HepG2 (cell line): ENCODE results near the gene ZNF212. TPM values are rescaled to one million over a fixed set of nuclear protein-coding genes. Genes with fewer than 3 reads are reported as not detected.

Source experiments
- ATF6 ChIP-seq: sonication (generic); formaldehyde crosslinking; conservative IDR thresholded peaks from 2 replicates; pipeline ENCODE4 v1.4.0; 2020; ENCODE audit warnings: missing genetic modification reagents
- CCDC6 ChIP-seq: sonication (generic); formaldehyde crosslinking; IDR thresholded peaks from 2 replicates; pipeline ENCODE4 v1.8.1; 2022; ENCODE audit warnings: mild to moderate bottlenecking, missing genetic modification reagents, moderate library complexity
- CENPX ChIP-seq: sonication (generic); formaldehyde crosslinking; IDR thresholded peaks from 2 replicates; pipeline ENCODE4 v1.9.0; 2021; ENCODE audit warnings: mild to moderate bottlenecking, missing genetic modification reagents, moderate library complexity
- CREB1 ChIP-seq, 2 experiments: fragments of 450-650 bp in 1 of 2; IDR thresholded peaks; 2 replicates each; pipeline ENCODE4 v1.6.1; 2016 to 2017; ENCODE audit warnings: control low read depth in 1 of 2, mild to moderate bottlenecking in 1 of 2, missing compliant biosample characterization in 1 of 2, missing genetic modification characterization in 1 of 2
- DMTF1 ChIP-seq: sonication (generic); formaldehyde crosslinking; IDR thresholded peaks from 2 replicates; pipeline ENCODE4 v1.4.0; 2020; ENCODE audit warnings: mild to moderate bottlenecking, missing genetic modification reagents
- ETV6 ChIP-seq: sonication (generic); formaldehyde crosslinking; conservative IDR thresholded peaks from 2 replicates; pipeline ENCODE4 v1.4.0; 2020; ENCODE audit warnings: missing genetic modification reagents
- EZH2 ChIP-seq: conservative IDR thresholded peaks from 2 replicates; pipeline ENCODE4 v1.6.1; 2012; ENCODE audit warnings: mild to moderate bottlenecking, low read depth, low read length, moderate library complexity
- FIP1L1 ChIP-seq: fragments of 200-400 bp; formaldehyde crosslinking; IDR thresholded peaks from 2 replicates; pipeline ENCODE4 v1.6.1; 2018; ENCODE audit warnings: low read depth, mild to moderate bottlenecking, low read length, moderate library complexity, borderline replicate concordance; ENCODE audit not compliant: insufficient read depth
- FOXM1 ChIP-seq: sonication (generic); formaldehyde crosslinking; IDR thresholded peaks from 2 replicates; pipeline ENCODE4 v1.5.0; 2020; ENCODE audit warnings: missing genetic modification reagents
- HOXA3 ChIP-seq: sonication (generic); formaldehyde crosslinking; IDR thresholded peaks from 2 replicates; pipeline ENCODE4 v1.5.0; 2020; ENCODE audit warnings: missing genetic modification reagents
- KAT7 ChIP-seq: IDR thresholded peaks from 2 replicates; pipeline ENCODE4 v1.6.1; 2018; ENCODE audit warnings: borderline replicate concordance, missing compliant biosample characterization
- MAZ ChIP-seq, 2 experiments: sonication (generic) in 1 of 2; formaldehyde crosslinking in 1 of 2; IDR thresholded peaks; 2 replicates each; pipeline versions ENCODE4 v1.5.0 to v1.6.1; 2012 to 2020; ENCODE audit warnings: low read depth in 2 of 2, mild to moderate bottlenecking in 2 of 2, borderline replicate concordance in 1 of 2, improper control_type of control experiment in 1 of 2, low read length in 1 of 2, missing genetic modification reagents in 1 of 2, moderate library complexity in 1 of 2
- MIER3 ChIP-seq: IDR thresholded peaks from 2 replicates; pipeline ENCODE4 v1.6.1; 2016; ENCODE audit warnings: missing compliant biosample characterization, borderline replicate concordance
- MIXL1 ChIP-seq: IDR thresholded peaks from 2 replicates; pipeline ENCODE4 v1.6.1; 2016
- MXD1 ChIP-seq: sonication (generic); formaldehyde crosslinking; IDR thresholded peaks from 2 replicates; pipeline ENCODE4 v1.4.0; 2020; ENCODE audit warnings: mild to moderate bottlenecking, missing genetic modification reagents
- THAP11 ChIP-seq: IDR thresholded peaks from 2 replicates; pipeline ENCODE4 v1.6.1; 2016; ENCODE audit warnings: missing biosample characterization, missing genetic modification reagents
- ZFP1 ChIP-seq: IDR thresholded peaks from 2 replicates; pipeline ENCODE4 v1.6.1; 2016
- ZMYM4 ChIP-seq: sonication (generic); formaldehyde crosslinking; IDR thresholded peaks from 2 replicates; pipeline ENCODE4 v1.8.1; 2023; ENCODE audit warnings: mild to moderate bottlenecking, missing genetic modification reagents
- ZNF446 ChIP-seq: sonication (generic); formaldehyde crosslinking; IDR thresholded peaks from 2 replicates; pipeline ENCODE4 v1.5.0; 2020; ENCODE audit warnings: mild to moderate bottlenecking, missing genetic modification reagents
- ZNF776 ChIP-seq: sonication (generic); formaldehyde crosslinking; IDR thresholded peaks from 2 replicates; pipeline ENCODE4 v1.4.0; 2020; ENCODE audit warnings: mild to moderate bottlenecking, missing genetic modification reagents
- polyA plus RNA-seq, 8 experiments: library from polyadenylated mRNA; depleted of rRNA in 3 of 8; stranded (reverse) in 7 of 8; unstranded in 1 of 8; fragments of >200 nt; fragmentation: Illumina TruSeq in 4 of 8; extraction: Trizol in 4 of 8; gene quantifications; 2 replicates each; pipeline versions ENCODE4 v1.2.1 to v1.2.3, GENCODE V29; 2011 to 2016; ENCODE audit warnings: low read depth in 4 of 8, missing spikeins in 1 of 8, mixed read lengths in 1 of 8; ENCODE audit not compliant: insufficient read depth in 1 of 8
- total RNA-seq, 5 experiments: library from RNA; depleted of rRNA; stranded (reverse); fragments of >200 nt; fragmentation: Illumina TruSeq; extraction: Trizol; gene quantifications; 2 replicates each; pipeline ENCODE4 v1.2.3, GENCODE V29; 2016; ENCODE audit warnings: low read depth in 1 of 5
- TF ChIP-seq, protein P1 (sequence below): sonication (generic); formaldehyde crosslinking; IDR thresholded peaks from 2 replicates; pipeline ENCODE4 v1.4.0; 2020; ENCODE audit warnings: missing genetic modification reagents
- TF ChIP-seq, protein P2 (sequence below): sonication (generic); formaldehyde crosslinking; IDR thresholded peaks from 2 replicates; pipeline ENCODE4 v1.8.1; 2023; ENCODE audit warnings: missing genetic modification reagents, mild to moderate bottlenecking, borderline replicate concordance

ZNF212 gene
- total and polyA plus RNA-seq, 2 of the 13 experiments (the other 11 are each of a cell fraction or from before 2014, with no cell fraction given): 2.6 to 3.8 TPM

GRCh38 chr7:149239345-149240143, at the start of gene ZNF212 (continued):
- TF ChIP-seq MIXL1 (peak; percentile 73), ZMYM4 (CRISPR knock-in tag) (peak; percentile 93), ZNF776 (CRISPR knock-in tag) (peak; percentile 62; the same call in 1 of the 2 replicates), DMTF1 (no peak), THAP11 (CRISPR knock-in tag) (peak; percentile 92), MXD1 (peak; percentile 71; the same call in 1 of the 2 replicates), CCDC6 (CRISPR knock-in tag) (peak; percentile 84), MIER3 (CRISPR knock-in tag) (peak; percentile 94; the same call in 1 of the 2 replicates), ZNF446 (CRISPR knock-in tag) (peak; percentile 32; the same call in 1 of the 2 replicates), MAZ (IDR thresholded peaks at IDR 0.05; ENCODE audit: borderline replicate concordance, low read depth, low read length) (no peak), MAZ (CRISPR knock-in tag; IDR thresholded peaks at IDR 0.05; ENCODE audit: low read depth) (peak; percentile 87), ZFP1 (CRISPR knock-in tag) (peak; percentile 85), FOXM1 (CRISPR knock-in tag) (no peak), HOXA3 (peak; percentile 93), CREB1 (IDR thresholded peaks at IDR 0.05) (no peak), CREB1 (CRISPR knock-in tag; IDR thresholded peaks at IDR 0.05) (peak; percentile 56; the same call in 1 of the 2 replicates), ATF6 (CRISPR knock-in tag) (no peak), KAT7 (CRISPR knock-in tag) (peak; percentile 95), FIP1L1 (no peak), ETV6 (CRISPR knock-in tag) (no peak; the same call in 1 of the 2 replicates), CENPX (no peak), EZH2 (no peak)
- TF ChIP-seq, protein P1, sequence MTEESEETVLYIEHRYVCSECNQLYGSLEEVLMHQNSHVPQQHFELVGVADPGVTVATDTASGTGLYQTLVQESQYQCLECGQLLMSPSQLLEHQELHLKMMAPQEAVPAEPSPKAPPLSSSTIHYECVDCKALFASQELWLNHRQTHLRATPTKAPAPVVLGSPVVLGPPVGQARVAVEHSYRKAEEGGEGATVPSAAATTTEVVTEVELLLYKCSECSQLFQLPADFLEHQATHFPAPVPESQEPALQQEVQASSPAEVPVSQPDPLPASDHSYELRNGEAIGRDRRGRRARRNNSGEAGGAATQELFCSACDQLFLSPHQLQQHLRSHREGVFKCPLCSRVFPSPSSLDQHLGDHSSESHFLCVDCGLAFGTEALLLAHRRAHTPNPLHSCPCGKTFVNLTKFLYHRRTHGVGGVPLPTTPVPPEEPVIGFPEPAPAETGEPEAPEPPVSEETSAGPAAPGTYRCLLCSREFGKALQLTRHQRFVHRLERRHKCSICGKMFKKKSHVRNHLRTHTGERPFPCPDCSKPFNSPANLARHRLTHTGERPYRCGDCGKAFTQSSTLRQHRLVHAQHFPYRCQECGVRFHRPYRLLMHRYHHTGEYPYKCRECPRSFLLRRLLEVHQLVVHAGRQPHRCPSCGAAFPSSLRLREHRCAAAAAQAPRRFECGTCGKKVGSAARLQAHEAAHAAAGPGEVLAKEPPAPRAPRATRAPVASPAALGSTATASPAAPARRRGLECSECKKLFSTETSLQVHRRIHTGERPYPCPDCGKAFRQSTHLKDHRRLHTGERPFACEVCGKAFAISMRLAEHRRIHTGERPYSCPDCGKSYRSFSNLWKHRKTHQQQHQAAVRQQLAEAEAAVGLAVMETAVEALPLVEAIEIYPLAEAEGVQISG (CRISPR knock-in tag): peak; percentile 100
- TF ChIP-seq, protein P2, sequence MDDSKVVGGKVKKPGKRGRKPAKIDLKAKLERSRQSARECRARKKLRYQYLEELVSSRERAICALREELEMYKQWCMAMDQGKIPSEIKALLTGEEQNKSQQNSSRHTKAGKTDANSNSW (CRISPR knock-in tag): no peak
